H9 (cell line): ENCODE results near the gene ZCCHC17. TPM values are rescaled to one million over a fixed set of nuclear protein-coding genes. Genes with fewer than 3 reads are reported as not detected.

Experiments
- DNase-seq: peaks from one replicate; pipeline ENCODE4 v3.0.0-alpha.2; 2017
- H2AFZ ChIP-seq: one replicate; pipeline ENCODE4 v1.6.1; 2013; ENCODE audit warnings: mild to moderate bottlenecking, low read length, control low read depth, moderate library complexity
- H2AK5ac ChIP-seq: 2 replicates; pipeline ENCODE4 v1.6.1; 2013; ENCODE audit warnings: low read length, control low read depth, mixed read lengths; ENCODE audit not compliant: insufficient read length
- H2BK120ac ChIP-seq: one replicate; pipeline ENCODE4 v1.6.1; 2013; ENCODE audit warnings: low read depth, mild to moderate bottlenecking, low read length, control low read depth, inconsistent platforms; ENCODE audit not compliant: poor library complexity, severe bottlenecking
- H2BK12ac ChIP-seq: 2 replicates; pipeline ENCODE4 v1.6.1; 2013; ENCODE audit warnings: low read length, control low read depth, mixed read lengths, low read depth; ENCODE audit not compliant: insufficient read length
- H2BK15ac ChIP-seq: 2 replicates; pipeline ENCODE4 v1.6.1; 2013; ENCODE audit warnings: low read depth, low read length, control low read depth
- H2BK20ac ChIP-seq: one replicate; pipeline ENCODE4 v1.6.1; 2013; ENCODE audit warnings: low read depth, mild to moderate bottlenecking, low read length, control low read depth, inconsistent platforms; ENCODE audit not compliant: poor library complexity, severe bottlenecking
- H2BK5ac ChIP-seq: 2 replicates; pipeline ENCODE4 v1.6.1; 2013; ENCODE audit warnings: low read length, control low read depth, mixed read lengths; ENCODE audit not compliant: insufficient read length
- H3K14ac ChIP-seq: 2 replicates; pipeline ENCODE4 v1.6.1; 2013; ENCODE audit warnings: low read length, control low read depth; ENCODE audit not compliant: insufficient read depth
- H3K18ac ChIP-seq: 2 replicates; pipeline ENCODE4 v1.6.1; 2013; ENCODE audit warnings: low read depth, mild to moderate bottlenecking, mixed read lengths, low read length, control low read depth; ENCODE audit not compliant: insufficient read length
- H3K23ac ChIP-seq: 2 replicates; pipeline ENCODE4 v1.6.1; 2013; ENCODE audit warnings: low read length, control low read depth, mixed read lengths, low read depth; ENCODE audit not compliant: insufficient read length
- H3K23me2 ChIP-seq: 2 replicates; pipeline ENCODE4 v1.6.1; 2013; ENCODE audit warnings: low read depth, mild to moderate bottlenecking, mixed read lengths, low read length, control low read depth; ENCODE audit not compliant: insufficient read length, poor library complexity, severe bottlenecking
- H3K27ac ChIP-seq: 2 replicates; pipeline ENCODE4 v1.5.1; 2013; ENCODE audit warnings: low read length, control low read depth, mixed read lengths, low read depth; ENCODE audit not compliant: insufficient read length
- H3K27me3 ChIP-seq: 2 replicates; pipeline ENCODE4 v1.6.1; 2013; ENCODE audit warnings: low read length, control low read depth, inconsistent platforms; ENCODE audit not compliant: insufficient read depth
- H3K4ac ChIP-seq: 2 replicates; pipeline ENCODE4 v1.6.1; 2013; ENCODE audit warnings: low read depth, mild to moderate bottlenecking, control low read depth, inconsistent platforms, low read length, moderate library complexity
- H3K4me1 ChIP-seq: 2 replicates; pipeline ENCODE4 v1.6.1; 2013; ENCODE audit warnings: low read length, control low read depth, inconsistent platforms; ENCODE audit not compliant: insufficient read depth
- H3K4me2 ChIP-seq: 2 replicates; pipeline ENCODE4 v1.6.1; 2013; ENCODE audit warnings: low read length, control low read depth, mixed read lengths; ENCODE audit not compliant: insufficient read length, insufficient read depth
- H3K56ac ChIP-seq: 2 replicates; pipeline ENCODE4 v1.6.1; 2013; ENCODE audit warnings: low read depth, mild to moderate bottlenecking, mixed read lengths, low read length, control low read depth; ENCODE audit not compliant: insufficient read length
- H3K79me1 ChIP-seq: 2 replicates; pipeline ENCODE4 v1.6.1; 2013; ENCODE audit warnings: low read depth, mild to moderate bottlenecking, moderate library complexity, low read length, control low read depth, inconsistent platforms; ENCODE audit not compliant: insufficient read depth, poor library complexity, severe bottlenecking
- H3K79me2 ChIP-seq: 2 replicates; pipeline ENCODE4 v1.6.1; 2013; ENCODE audit warnings: low read length, control low read depth, inconsistent platforms; ENCODE audit not compliant: insufficient read depth
- H3K9ac ChIP-seq: 2 replicates; pipeline ENCODE4 v1.6.1; 2013; ENCODE audit warnings: low read length, control low read depth, mixed read lengths; ENCODE audit not compliant: insufficient read length; ENCODE audit errors: extremely low read depth
- H3K9me3 ChIP-seq: one replicate; pipeline ENCODE4 v1.6.1; 2013; ENCODE audit warnings: low read depth, low read length, inconsistent platforms; ENCODE audit not compliant: control insufficient read depth
- H3T11ph ChIP-seq: one replicate; pipeline ENCODE4 v1.6.1; 2013; ENCODE audit warnings: mild to moderate bottlenecking, low read length, control low read depth, inconsistent platforms
- H4K20me1 ChIP-seq: one replicate; pipeline ENCODE4 v1.6.1; 2013; ENCODE audit not compliant: control insufficient read depth, insufficient read length, insufficient read depth
- H4K5ac ChIP-seq: 2 replicates; pipeline ENCODE4 v1.6.1; 2013; ENCODE audit warnings: low read depth, mild to moderate bottlenecking, mixed read lengths, low read length, control low read depth; ENCODE audit not compliant: insufficient read length
- H4K8ac ChIP-seq: replicated peaks from 2 replicates; pipeline ENCODE4 v1.6.1; 2013; ENCODE audit warnings: low read length, control low read depth, mixed read lengths, low read depth; ENCODE audit not compliant: insufficient read length
- H4K91ac ChIP-seq: 2 replicates; pipeline ENCODE4 v1.6.1; 2013; ENCODE audit warnings: low read depth, mild to moderate bottlenecking, moderate library complexity, mixed read lengths, low read length, control low read depth; ENCODE audit not compliant: insufficient read length
- H3K27ac Mint-ChIP-seq, 3 experiments: 2 replicates in 2 of 3; 3 replicates in 1 of 3; pipeline ENCODE4 v1.8.0; 2020 to 2021; ENCODE audit warnings: mixed read lengths in 3 of 3, mild to moderate bottlenecking in 1 of 3, moderate library complexity in 1 of 3
- H3K27me3 Mint-ChIP-seq: 2 replicates; pipeline ENCODE4 v1.8.0; 2021; ENCODE audit warnings: low read depth, mild to moderate bottlenecking, moderate library complexity, mixed read lengths
- H3K36me3 Mint-ChIP-seq, 3 experiments: 2 replicates in 2 of 3; 3 replicates in 1 of 3; pipeline ENCODE4 v1.8.0; 2020 to 2021; ENCODE audit warnings: low read depth in 3 of 3, mixed read lengths in 3 of 3; ENCODE audit not compliant: insufficient read depth in 1 of 3
- H3K4me1 Mint-ChIP-seq, 2 experiments: 2 replicates each; pipeline ENCODE4 v1.8.0; 2020; ENCODE audit warnings: mixed read lengths in 2 of 2
- H3K4me3 Mint-ChIP-seq, 2 experiments: 2 replicates in 1 of 2; 3 replicates in 1 of 2; pipeline ENCODE4 v1.8.0; 2020 to 2021; ENCODE audit warnings: mild to moderate bottlenecking in 2 of 2, mixed read lengths in 2 of 2, moderate library complexity in 1 of 2
- H3K9me3 Mint-ChIP-seq, 2 experiments: 2 replicates in 1 of 2; 3 replicates in 1 of 2; pipeline ENCODE4 v1.8.0; 2020; ENCODE audit warnings: mild to moderate bottlenecking in 2 of 2, mixed read lengths in 2 of 2, moderate library complexity in 1 of 2
- WGBS: extraction: QIAGEN DNeasy Blood & Tissue Kit; methylation state at CpG from one replicate; pipeline ENCODE4 v1.1.7; 2013; ENCODE audit warnings: missing lambda C conversion rate, low lambda C conversion rate, mixed read lengths; ENCODE audit not compliant: insufficient read length; ENCODE audit errors: extremely low coverage; 5-methylcytosine and 5-hydroxymethylcytosine counted together
- total RNA-seq: library from RNA; stranded (reverse); gene quantifications from 2 replicates; pipeline ENCODE4 v1.2.1, GENCODE V29; 2021
- TF ChIP-seq, protein P1 (sequence below): fragments of 200-600 bp; sonication (generic); conservative IDR thresholded peaks from 3 replicates; pipeline ENCODE4 v1.8.0; 2021; ENCODE audit warnings: antibody characterized with exemption, mild to moderate bottlenecking

ZCCHC17 gene
- total RNA-seq, 1 experiment from 2014 or later, result 50.4 TPM

DNA sequence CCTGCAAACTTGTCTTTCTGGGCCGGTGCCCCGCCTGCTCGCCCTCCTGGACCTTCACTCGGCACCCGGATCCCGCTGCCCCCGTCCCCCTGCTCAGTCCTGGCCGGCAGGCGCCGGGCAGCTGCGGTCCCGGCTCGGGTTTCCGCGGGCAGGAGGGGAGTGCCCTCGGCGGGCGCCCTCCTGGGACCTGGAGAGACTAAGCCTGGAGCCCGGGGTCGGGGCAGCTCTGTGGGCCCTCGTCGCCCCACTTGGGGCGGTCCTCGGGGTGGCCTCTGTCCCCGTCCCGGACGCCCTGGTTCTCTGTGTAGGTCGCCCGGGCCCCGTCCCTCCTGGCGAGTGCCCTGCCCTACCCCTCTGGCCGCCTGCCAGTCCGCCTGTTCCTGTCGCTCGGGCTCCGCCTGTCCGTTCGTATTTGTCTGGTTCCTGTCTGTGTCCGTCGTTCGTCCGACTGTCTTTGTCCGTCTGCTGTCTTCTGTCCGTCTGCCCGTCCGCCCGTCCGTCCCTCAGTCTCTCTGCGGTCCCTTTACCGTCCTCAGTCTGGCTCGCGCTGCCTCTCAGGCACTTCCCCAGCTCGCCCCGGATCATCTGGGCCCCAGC is 116.7 kb downstream of the ZCCHC17 start:
- H4K8ac ChIP-seq, result peak overlapping the region; percentile 39
- peaks cover 3% of the 10 kb centered on the region; the same call in 1 of the 2 replicates for H3K4me1 ChIP-seq
- H2BK15ac ChIP-seq, result no peak overlapping the region
- no peak overlapping the region for H3K23ac ChIP-seq
- H3K9ac ChIP-seq, result peak overlapping the region; percentile 86
- no peak overlapping the region for H4K91ac ChIP-seq
- no peak overlapping the region for H3T11ph ChIP-seq
- Mint-ChIP-seq H3K4me3 (peak overlapping the region; percentile 97 to 98), H3K27ac (peak overlapping the region in 2 of 3 experiments; percentile 13 to 83; a peak in 3 of 7 replicates), H3K9me3 (no peaks in the 10 kb centered on the region), H3K4me1 (peaks cover 32% of the 10 kb centered on the region in 2 experiments), H3K27me3 (peaks cover 28% of the 10 kb centered on the region), H3K36me3 (peaks cover 0 to 10% (median 7%) of the 10 kb centered on the region in 3 experiments; a peak in 5 of 7 replicates)
- peak overlapping the region; percentile 78 for H3K18ac ChIP-seq
- TF ChIP-seq, protein P1, sequence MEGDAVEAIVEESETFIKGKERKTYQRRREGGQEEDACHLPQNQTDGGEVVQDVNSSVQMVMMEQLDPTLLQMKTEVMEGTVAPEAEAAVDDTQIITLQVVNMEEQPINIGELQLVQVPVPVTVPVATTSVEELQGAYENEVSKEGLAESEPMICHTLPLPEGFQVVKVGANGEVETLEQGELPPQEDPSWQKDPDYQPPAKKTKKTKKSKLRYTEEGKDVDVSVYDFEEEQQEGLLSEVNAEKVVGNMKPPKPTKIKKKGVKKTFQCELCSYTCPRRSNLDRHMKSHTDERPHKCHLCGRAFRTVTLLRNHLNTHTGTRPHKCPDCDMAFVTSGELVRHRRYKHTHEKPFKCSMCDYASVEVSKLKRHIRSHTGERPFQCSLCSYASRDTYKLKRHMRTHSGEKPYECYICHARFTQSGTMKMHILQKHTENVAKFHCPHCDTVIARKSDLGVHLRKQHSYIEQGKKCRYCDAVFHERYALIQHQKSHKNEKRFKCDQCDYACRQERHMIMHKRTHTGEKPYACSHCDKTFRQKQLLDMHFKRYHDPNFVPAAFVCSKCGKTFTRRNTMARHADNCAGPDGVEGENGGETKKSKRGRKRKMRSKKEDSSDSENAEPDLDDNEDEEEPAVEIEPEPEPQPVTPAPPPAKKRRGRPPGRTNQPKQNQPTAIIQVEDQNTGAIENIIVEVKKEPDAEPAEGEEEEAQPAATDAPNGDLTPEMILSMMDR, result no peak
- no peak overlapping the region for H3K56ac ChIP-seq
- H3K23me2 ChIP-seq, result peaks cover 16% of the 10 kb centered on the region
- H2BK5ac ChIP-seq, result no peak overlapping the region
- H2BK20ac ChIP-seq, result no peak overlapping the region
- no peak for DNase-seq
- no peak overlapping the region for H2BK12ac ChIP-seq
- no peaks in the 10 kb centered on the region for H3K79me2 ChIP-seq
- H3K27ac ChIP-seq, result no peak overlapping the region
- H2AFZ ChIP-seq, result no peak overlapping the region
- no peaks in the 10 kb centered on the region for H4K20me1 ChIP-seq
- no peaks in the 10 kb centered on the region for H3K27me3 ChIP-seq
- WGBS, result no CpG with 5 or more reads among the region's 54 CpGs
- no peaks in the 10 kb centered on the region for H3K9me3 ChIP-seq
- H2AK5ac ChIP-seq, result no peak overlapping the region
- H4K5ac ChIP-seq, result no peak overlapping the region
- H3K4ac ChIP-seq, result no peak overlapping the region
- H3K14ac ChIP-seq, result peak overlapping the region; percentile 96
- peak overlapping the region; percentile 94 for H3K4me2 ChIP-seq
- H3K79me1 ChIP-seq, result no peaks in the 10 kb centered on the region
- H2BK120ac ChIP-seq, result no peak overlapping the region

Other genes starting within 250 kb of the ZCCHC17 start
- gene PUM1, start 231.3 kb upstream of the ZCCHC17 start, total RNA-seq, result 158 and 164 TPM in 2 replicates
- 24.0 and 25.6 TPM in 2 replicates for gene NKAIN1, start 57.1 kb upstream of the ZCCHC17 start, total RNA-seq
- gene SNRNP40, start 244 bp upstream of the ZCCHC17 start, total RNA-seq, result 121 and 132 TPM in 2 replicates
- gene FABP3, start 76.0 kb downstream of the ZCCHC17 start, total RNA-seq, result 9.0 and 10.2 TPM in 2 replicates
- gene SERINC2, start 116.2 kb downstream of the ZCCHC17 start, total RNA-seq, result 14.1 and 14.7 TPM in 2 replicates